ENCODE measurements around the gene SCARF2. TPM values are rescaled to one million over a fixed set of nuclear protein-coding genes. Genes with fewer than 3 reads are reported as not detected.

SCARF2 gene
- polyA plus RNA-seq, 3 donors = 0.12 to 0.51 TPM; not detected in 1

DNA sequence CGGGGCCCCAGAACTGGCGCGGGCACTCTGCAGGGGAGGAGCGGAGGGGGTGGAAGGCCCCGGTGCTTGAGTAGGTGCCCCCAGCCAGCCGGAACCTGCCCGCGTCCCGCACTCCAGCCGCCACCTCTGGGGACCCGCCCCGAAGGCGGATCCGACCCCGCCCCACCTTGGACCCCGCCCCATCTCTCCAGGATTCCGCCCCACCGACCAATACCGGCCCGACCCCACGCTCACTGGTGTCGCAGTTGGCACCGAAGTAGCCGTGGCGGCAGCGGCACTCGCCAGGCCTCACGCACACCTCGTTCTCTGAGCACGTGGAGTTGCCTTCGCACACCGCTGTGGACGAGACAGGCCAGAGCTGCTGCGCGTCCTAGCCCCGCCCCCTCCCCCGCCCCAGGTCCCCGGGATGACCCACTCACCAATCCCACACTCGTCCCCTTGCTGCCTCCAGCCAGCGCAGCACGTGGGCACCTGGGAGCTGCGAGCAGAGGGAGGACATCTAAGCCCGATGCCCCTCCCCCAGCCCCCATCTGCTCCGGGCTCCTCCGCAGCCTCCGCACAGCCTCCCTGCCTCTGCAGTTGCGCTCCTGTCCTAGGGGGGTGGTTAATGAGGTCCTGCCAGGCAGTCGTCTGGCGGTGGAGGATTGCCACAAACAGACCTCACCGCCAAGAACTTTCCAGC is 6.0 kb downstream of the SCARF2 start:
- Mint-ChIP-seq H3K9me3 (peaks cover 0 to 16% (median 14%) of the 10 kb centered on the region in 7 donors), H3K27me3 (ENCODE audit: low read depth in 3 of 3) (peaks cover 74 to 94% (median 89%) of the 10 kb centered on the region in 3 donors), H3K4me1 (peaks cover 28% of the 10 kb centered on the region), H3K27ac (no peak overlapping the region), H3K4me3 (peak overlapping the region; percentile 60 to 92), H3K36me3 (peaks cover 2 to 31% of the 10 kb centered on the region in 2 donors)
- H2AFZ ChIP-seq (ENCODE audit: insufficient read depth, low read depth, low read length, poor library complexity, severe bottlenecking) = peak overlapping the region; percentile 89
- TF ChIP-seq, protein P1, sequence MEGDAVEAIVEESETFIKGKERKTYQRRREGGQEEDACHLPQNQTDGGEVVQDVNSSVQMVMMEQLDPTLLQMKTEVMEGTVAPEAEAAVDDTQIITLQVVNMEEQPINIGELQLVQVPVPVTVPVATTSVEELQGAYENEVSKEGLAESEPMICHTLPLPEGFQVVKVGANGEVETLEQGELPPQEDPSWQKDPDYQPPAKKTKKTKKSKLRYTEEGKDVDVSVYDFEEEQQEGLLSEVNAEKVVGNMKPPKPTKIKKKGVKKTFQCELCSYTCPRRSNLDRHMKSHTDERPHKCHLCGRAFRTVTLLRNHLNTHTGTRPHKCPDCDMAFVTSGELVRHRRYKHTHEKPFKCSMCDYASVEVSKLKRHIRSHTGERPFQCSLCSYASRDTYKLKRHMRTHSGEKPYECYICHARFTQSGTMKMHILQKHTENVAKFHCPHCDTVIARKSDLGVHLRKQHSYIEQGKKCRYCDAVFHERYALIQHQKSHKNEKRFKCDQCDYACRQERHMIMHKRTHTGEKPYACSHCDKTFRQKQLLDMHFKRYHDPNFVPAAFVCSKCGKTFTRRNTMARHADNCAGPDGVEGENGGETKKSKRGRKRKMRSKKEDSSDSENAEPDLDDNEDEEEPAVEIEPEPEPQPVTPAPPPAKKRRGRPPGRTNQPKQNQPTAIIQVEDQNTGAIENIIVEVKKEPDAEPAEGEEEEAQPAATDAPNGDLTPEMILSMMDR (IDR thresholded peaks at IDR 0.05) = no peak
- 14% methylated on average over 30 of the region's 50 CpGs for WGBS (ENCODE audit: insufficient coverage)
- intact Hi-C loops (cut with micrococcal nuclease) = no loop called here
- DNase-seq = no peak
- peaks cover 3 to 45% of the 10 kb centered on the region in 2 donors for H3K9me3 ChIP-seq (replicated peaks in 1 of 2; ENCODE audit: control insufficient read depth in 1 of 2, insufficient read depth in 1 of 2, low read length in 2 of 2)
- H3K27ac ChIP-seq (ENCODE audit: low read depth in 1 of 2, low read length in 2 of 2) = no peak overlapping the region
- no peaks in the 10 kb centered on the region for H3K79me2 ChIP-seq (ENCODE audit: insufficient read depth, low read length)
- H3K9ac ChIP-seq (ENCODE audit: insufficient read depth, low read length, poor library complexity, severe bottlenecking) = no peak overlapping the region
- peaks cover 42 to 92% of the 10 kb centered on the region in 2 donors for H3K27me3 ChIP-seq (ENCODE audit: control insufficient read depth in 2 of 2, insufficient read depth in 2 of 2, low read length in 2 of 2)
- peak overlapping the region in 1 of 3 experiments; percentile 78 for H3K4me3 ChIP-seq (replicated peaks in 1 of 3; ENCODE audit: low read depth in 2 of 3, low read length in 3 of 3)
- peaks cover 31 to 40% of the 10 kb centered on the region in 2 donors for H3K4me1 ChIP-seq (ENCODE audit: control insufficient read depth in 1 of 2, insufficient read depth in 2 of 2, low read length in 2 of 2)
- H3K4me2 ChIP-seq (replicated peaks; ENCODE audit: extremely low read depth, low read length, poor library complexity, severe bottlenecking) = peak overlapping the region; percentile 88
- H3K36me3 ChIP-seq (replicated peaks in 1 of 2; ENCODE audit: control insufficient read depth in 1 of 2, insufficient read depth in 2 of 2, low read length in 2 of 2) = no peaks in the 10 kb centered on the region
- peaks cover 14% of the 10 kb centered on the region for H4K20me1 ChIP-seq (ENCODE audit: insufficient read depth, low read length)

DNA sequence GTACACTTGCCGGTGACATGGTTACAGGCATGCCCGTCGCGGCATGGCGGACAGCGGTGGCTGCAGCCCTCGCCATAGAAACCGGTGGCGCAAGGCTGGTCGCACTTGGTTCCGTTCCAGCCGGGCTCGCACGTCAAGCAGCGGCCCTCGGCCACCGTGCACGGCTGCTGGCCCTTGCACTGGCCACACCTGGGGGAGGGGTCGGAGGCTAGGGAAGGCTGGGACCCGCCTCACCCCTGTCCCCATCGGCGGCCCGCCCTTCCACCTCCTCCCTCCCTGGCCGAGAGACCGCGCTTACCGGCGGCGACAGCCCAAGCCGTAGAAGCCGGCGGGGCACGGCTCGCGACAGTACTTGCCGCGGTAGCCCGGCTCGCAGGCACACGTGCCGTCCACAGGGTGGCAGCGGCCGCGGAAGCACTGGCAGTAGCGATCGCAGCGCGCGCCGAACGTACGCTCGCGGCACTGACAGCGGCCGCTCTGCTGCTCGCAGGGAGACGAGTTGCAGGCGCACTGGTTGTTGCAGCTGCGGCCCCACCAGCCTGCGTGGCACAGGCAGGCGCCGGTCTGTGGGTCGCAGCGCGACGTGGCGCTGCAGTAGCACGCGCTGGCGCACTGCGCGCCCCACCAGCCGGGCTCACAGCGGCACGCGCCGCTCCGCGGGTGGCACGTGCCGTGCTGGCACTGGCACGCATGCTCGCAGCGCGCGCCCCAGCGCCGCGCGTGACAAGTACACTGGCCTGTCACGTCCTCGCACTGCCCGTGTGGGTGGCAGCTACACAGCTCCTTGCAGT is 6.7 kb downstream of the SCARF2 start:
- peak overlapping the region; percentile 89 for H2AFZ ChIP-seq (ENCODE audit: insufficient read depth, low read depth, low read length, poor library complexity, severe bottlenecking)
- Mint-ChIP-seq H3K36me3 (peaks cover 2 to 31% of the 10 kb centered on the region in 2 donors), H3K27me3 (ENCODE audit: low read depth in 3 of 3) (peaks cover 78 to 97% (median 92%) of the 10 kb centered on the region in 3 donors), H3K27ac (no peak overlapping the region), H3K4me3 (peak overlapping the region; percentile 81 to 92), H3K9me3 (peaks cover 0 to 17% (median 14%) of the 10 kb centered on the region in 7 donors), H3K4me1 (peaks cover 27% of the 10 kb centered on the region)
- H3K36me3 ChIP-seq (replicated peaks in 1 of 2; ENCODE audit: control insufficient read depth in 1 of 2, insufficient read depth in 2 of 2, low read length in 2 of 2) = no peaks in the 10 kb centered on the region
- H3K9me3 ChIP-seq (replicated peaks in 1 of 2; ENCODE audit: control insufficient read depth in 1 of 2, insufficient read depth in 1 of 2, low read length in 2 of 2) = peaks cover 3 to 46% of the 10 kb centered on the region in 2 donors
- under 1% methylated on average over 87 of the region's 94 CpGs for WGBS (ENCODE audit: insufficient coverage)
- no peaks in the 10 kb centered on the region for H3K79me2 ChIP-seq (ENCODE audit: insufficient read depth, low read length)
- H3K4me2 ChIP-seq (replicated peaks; ENCODE audit: extremely low read depth, low read length, poor library complexity, severe bottlenecking) = peak overlapping the region; percentile 88
- H3K27me3 ChIP-seq (ENCODE audit: control insufficient read depth in 2 of 2, insufficient read depth in 2 of 2, low read length in 2 of 2) = peaks cover 38 to 94% of the 10 kb centered on the region in 2 donors
- H3K4me3 ChIP-seq (replicated peaks in 1 of 3; ENCODE audit: low read depth in 2 of 3, low read length in 3 of 3) = peak overlapping the region in 1 of 3 experiments; percentile 78
- intact Hi-C loops (cut with micrococcal nuclease) = no loop called here
- H4K20me1 ChIP-seq (ENCODE audit: insufficient read depth, low read length) = peaks cover 14% of the 10 kb centered on the region
- peak overlapping the region; percentile 27 for H3K9ac ChIP-seq (ENCODE audit: insufficient read depth, low read length, poor library complexity, severe bottlenecking)
- peak; percentile 51 to 60 (median 53) for DNase-seq
- H3K4me1 ChIP-seq (ENCODE audit: control insufficient read depth in 1 of 2, insufficient read depth in 2 of 2, low read length in 2 of 2) = peaks cover 30 to 37% of the 10 kb centered on the region in 2 donors
- no peak overlapping the region for H3K27ac ChIP-seq (ENCODE audit: low read depth in 1 of 2, low read length in 2 of 2)
- TF ChIP-seq, protein P1 (IDR thresholded peaks at IDR 0.05) = peak; percentile 18
